ENCODE data around the gene OSGIN1.

The OSGIN1 gene

GRCh38 chr16:83973581-83974385 is 20.7 kb downstream of the OSGIN1 start:
- DNase-seq: no peak

DNA sequence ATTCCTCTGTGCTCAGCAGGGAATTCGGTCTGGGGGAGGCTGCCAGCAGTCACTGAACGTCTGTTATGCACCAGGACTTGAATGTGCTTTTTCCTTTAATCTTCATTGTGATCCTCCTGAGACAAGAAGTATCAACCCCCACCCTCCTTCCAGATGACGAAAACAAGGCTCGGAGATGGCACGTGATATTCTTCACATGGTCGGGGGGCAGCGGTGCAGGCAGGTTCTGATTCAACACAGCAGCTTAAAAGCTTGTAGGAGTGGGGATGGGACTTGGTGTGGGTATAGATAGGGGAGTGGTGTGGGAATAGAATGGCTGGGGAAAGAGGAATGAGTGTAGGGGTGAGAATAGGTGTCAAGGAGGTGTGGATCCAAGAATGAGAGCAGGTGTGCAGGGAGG is 21.4 kb downstream of the OSGIN1 start:
- DNase-seq: no peak

DNA sequence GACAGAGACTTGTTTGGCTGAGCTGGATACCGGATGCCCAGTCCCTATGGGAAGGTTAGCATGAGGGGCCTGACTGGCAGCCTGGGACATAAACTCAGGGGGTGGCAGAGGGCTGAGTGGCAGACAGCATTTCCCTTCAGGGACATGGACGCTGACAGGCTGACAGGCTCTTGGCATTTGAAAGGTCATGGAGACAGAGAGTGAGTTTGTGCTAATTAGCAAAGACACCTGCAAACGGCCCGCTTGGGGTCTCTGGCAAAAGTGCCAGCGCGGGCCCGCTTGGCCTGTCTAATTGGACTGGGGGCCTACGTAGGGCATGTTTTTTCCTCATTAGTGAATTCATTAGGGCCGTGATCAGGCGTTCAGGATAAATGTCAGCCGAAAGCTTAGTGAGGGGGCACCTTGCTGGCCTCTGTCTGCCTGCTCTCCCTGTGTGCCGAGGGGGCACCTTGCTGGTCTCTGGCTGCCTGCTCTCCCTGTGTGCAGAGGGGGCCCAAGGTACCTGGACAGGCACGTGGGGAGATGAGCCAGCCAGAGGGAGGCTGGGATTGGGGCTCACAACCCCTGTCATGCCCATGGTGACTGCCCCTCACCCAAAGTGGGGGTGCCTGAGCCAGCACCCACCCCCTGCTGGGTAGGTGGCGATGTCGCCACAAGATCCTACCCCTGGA is 22.7 kb downstream of the OSGIN1 start:
- no peak for DNase-seq

DNA sequence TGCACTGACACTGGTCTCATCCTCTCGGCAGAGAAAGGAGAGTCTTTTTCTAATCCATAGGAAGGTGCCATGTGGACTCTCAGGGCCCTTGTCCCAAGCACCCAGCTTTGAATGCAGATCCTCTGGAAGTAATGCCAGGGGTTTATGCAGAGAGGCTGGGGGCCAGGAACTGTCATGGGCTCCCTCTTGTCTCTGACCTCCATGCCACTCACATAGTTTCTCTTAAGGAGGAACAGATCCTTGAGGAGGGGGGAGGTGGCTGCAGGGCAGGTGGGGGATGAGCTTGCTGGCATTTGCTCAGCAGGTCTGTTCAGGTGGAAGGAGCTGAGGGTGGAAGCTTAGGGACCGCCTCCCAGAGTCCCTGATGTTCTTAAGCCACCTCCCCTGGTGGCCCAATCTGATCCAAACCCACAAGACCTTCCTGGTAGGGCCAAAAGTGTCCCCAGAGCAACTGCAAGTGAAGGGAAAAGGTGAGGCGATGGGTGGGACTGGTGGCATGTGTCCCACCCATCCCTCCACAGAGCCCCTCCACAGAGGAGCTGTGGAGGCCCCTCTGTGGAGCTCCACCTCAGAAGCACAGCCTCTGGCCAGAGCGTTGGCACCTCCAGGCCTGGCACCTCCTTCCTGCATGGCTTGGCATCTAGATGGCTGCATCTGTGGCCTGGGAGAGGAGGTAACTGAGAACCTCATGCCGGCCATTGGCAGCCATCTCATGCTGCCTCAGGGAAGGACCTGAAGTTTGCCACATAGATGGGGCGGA is 24.2 kb downstream of the OSGIN1 start:
- DNase-seq: no peak

GRCh38 chr16:83978401-83978904 is 25.4 kb downstream of the OSGIN1 start:
- no peak for DNase-seq

- DNase-seq: no peak
Observed at GRCh38 chr16:83979441-83979840, 26.4 kb downstream of the OSGIN1 start.

DNA sequence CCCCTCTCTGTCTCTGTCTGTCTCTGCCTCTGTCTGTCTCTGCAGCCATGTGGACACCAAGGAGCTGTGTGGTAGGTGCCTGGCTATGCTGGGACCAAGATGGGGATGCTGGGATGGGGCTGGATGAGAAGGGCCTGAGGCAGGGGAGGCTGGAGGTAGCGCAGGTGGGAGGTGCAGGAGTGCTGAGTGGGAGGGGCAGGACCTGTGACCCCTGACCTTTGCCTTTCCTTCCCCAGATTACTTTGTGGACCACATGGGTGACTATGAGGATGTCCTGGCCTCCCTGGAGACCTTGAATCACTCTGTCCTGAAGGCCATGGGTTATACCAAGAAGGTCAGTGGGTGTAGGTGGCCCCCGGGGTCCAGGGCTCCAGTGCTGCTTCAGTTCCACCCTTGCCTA is 27.8 kb downstream of the OSGIN1 start:
- DNase-seq: no peak

DNA sequence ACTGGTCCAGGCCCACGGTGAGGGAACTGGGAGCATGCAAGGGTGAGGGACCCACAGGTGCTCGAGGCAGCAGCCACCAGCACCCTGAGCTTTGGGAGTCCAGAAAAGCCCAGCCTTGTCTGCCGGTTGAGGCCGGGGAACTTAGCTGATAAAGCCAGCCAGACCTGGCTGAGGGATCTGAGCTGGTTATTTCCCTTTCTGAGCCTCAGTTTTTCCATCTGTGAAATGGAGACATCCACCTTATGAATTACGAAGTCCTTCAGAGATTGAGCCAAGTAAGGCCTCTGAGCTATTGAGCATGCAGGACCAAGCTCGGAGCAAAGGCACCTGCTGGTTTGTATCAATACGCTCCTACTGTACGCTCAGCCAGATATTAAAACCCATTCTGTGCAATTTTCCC is 28.8 kb downstream of the OSGIN1 start:
- no peak for DNase-seq

DNA sequence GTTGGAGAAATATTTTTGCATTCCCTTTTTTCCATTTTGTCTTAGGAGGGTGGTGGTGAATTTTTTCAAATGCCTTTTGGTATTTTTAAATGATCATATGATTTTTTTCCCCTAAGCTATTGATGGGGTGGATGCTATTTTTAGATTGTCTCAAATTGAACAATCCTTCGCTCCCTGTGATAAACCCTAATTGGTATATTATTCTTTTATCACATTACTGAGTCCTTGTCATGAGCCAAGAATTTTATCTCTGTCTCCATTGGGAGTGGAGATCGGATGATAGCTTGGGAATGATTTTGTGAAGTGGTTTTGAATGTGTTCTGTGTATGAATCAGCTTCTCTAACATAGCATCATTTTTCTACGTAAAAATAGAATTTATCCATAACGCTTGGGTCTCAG is 30.5 kb downstream of the OSGIN1 start:
- DNase-seq: no peak

DNA sequence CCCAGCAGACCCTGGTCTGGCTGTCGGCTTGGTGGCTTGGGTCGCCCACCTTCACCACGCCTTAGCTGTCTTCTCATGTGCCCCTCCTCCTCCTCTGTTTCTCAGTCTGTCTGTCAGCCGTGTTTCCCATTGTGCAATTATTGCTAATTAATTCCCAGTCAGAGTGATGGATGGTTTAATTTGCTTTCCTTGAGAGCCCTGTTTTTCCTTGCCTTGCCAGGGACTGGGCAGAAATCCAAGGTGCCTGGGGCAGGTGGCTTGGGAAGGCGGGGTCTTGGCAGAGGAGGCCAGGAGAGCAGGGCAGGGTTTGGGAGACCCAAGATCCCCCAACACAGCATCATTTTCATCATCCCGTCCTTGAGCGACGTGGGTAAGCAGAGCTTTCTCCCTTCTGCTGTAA is 36.3 kb downstream of the OSGIN1 start:
- peak; percentile 12 for DNase-seq

DNA sequence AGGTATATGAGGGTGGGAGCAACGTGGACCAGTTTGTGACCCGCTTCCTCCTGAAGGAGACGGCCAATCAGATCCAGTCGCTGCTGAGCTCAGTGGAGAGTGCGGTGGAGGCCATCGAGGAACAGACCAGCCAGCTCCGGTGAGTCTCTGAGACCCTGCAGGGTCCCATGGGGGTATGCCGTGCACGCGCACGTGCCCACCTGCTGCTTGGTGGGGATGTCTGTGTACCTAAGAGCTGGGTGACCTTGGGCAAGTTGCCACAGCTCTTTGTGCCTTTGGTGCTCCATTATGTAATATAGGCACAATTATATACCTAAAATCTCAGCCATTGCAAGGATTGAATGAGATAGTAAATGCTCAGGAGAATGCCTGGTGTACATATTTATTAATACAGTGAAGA is 37.5 kb downstream of the OSGIN1 start:
- DNase-seq: no peak

DNA sequence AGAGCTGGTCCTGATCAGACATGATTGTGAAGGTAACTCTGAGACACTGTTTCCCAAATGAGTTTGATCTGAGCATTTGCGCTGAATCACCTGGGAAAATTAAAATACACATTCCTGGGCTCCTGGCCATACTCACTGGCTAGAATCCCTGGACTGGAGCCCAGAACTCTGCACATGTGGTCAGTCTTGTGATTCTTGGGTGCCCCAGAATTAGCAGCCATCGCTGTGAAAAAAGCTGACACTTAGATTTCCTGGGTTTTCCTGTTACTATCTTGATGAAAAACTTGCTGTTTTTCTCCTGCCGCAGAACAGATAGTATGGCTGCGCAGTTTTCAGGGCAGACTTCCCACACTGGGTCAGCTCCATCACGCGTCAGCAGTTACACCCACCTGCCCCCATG is 39.6 kb downstream of the OSGIN1 start:
- no peak for DNase-seq

DNA sequence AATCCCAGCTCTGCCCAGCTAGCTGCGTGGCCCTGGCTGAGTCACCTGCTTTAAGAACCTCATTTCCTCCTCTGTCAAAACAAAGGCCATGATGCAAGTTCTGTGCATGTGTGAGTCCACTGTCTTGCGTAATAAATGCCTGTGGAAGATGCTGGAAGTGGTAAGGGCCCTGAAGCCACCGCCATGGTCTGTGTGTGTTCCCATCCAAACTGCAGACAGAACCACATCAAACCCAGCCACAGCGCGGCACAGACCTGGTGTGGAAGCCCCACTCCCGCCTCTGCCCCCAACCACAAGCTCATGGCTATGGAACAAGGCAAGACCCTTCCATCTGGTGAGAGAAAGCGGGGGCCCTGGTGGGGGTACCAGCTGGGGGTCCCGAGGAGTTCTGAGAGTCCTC is 41.0 kb downstream of the OSGIN1 start:
- no peak for DNase-seq

DNA sequence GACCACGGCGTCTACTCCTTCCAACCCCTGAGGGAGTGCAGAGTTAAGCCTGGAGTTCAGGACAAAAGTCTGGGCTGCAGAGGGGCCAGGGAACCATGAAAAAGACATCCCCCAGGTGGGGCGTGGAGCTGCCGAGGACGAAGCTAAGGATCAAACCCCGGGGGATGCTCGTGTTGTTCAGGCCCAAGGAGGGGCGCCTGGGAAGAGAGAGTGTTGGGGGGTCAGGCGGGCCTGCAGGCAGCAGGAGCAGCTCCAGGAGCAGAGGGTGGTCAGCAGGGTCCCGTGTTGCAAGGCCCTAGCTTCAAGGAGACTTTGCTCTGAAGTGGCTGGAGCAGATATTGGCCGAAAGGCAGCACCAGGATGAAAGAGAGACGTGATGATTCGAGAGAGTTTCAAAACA is 41.7 kb downstream of the OSGIN1 start:
- DNase-seq: no peak

DNA sequence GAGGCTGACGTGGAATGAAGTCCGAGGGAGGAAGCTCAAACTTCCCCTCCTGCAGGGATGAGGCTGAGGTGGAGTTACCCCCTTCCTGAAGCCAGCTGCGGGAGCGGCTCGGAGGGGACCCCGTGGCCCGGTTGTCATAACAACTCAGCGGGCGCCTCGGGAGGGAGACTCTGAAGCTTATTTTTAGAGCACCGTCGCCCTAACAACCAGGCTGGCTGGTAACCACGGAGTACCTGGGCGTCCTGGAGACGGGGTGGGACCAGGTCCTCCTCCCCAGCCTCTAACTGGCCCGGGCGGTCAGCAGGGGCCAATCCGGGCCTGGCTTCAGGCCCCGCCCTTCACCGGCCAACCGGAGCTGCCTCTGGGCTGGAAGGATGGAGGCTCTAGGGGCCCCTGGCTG is 42.7 kb downstream of the OSGIN1 start:
- peak; percentile 96 for DNase-seq

DNA sequence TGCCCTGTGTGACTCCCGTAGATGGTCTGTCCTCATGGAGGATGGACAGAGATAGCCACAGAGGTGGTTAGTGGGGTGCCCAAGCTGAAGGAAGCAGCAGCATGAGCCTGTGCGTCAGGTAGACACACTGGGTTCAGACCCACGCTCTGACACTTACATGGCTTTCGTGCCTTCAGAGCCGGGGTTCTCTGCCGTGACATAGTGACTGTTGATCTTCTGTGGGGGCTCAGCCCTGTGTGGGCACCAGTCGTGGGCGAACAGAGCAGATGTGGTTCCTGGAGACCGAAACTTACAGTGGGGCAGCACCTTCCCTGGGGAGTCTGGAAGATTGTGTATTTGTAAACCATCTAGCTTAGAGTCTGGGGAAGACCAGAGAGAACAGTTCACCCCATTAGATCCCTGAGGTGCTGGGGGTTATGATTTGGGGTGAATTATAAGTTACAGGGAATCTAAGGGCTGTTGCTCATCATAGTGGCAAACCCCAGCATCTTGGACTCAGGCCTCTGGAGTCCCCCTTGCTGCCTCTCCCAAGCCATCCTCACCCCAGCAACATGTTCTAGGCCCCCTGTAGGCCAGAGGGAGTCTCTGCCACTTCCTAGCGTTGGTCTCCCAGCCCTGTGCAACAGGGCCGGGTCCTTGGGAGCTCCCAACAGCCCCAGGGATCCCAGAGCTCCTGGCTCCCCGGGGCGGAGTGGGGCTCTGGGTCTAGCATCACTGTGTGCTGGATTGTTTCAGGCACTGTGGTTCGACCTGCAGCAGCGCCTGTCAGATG is 43.6 kb downstream of the OSGIN1 start:
- no peak for DNase-seq

DNA sequence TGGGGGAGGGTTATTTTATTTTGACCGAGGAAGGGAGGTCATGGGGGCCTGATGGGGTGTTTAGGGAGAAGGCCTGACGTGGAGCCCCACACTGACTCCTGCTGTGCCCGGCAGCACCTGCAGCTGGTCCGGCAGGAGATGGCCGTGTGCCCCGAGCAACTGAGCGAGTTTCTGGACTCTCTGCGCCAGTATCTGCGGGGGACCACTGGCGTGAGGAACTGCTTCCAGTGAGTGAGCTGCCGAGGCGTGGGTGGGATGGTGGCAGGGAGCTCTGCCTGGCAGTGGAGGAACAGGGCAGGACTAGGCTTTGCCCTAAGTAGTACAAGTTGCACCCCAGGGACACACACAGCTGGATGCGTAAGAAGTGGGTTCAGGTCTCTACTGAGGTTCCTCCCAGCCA is 45.1 kb downstream of the OSGIN1 start:
- no peak for DNase-seq

DNA sequence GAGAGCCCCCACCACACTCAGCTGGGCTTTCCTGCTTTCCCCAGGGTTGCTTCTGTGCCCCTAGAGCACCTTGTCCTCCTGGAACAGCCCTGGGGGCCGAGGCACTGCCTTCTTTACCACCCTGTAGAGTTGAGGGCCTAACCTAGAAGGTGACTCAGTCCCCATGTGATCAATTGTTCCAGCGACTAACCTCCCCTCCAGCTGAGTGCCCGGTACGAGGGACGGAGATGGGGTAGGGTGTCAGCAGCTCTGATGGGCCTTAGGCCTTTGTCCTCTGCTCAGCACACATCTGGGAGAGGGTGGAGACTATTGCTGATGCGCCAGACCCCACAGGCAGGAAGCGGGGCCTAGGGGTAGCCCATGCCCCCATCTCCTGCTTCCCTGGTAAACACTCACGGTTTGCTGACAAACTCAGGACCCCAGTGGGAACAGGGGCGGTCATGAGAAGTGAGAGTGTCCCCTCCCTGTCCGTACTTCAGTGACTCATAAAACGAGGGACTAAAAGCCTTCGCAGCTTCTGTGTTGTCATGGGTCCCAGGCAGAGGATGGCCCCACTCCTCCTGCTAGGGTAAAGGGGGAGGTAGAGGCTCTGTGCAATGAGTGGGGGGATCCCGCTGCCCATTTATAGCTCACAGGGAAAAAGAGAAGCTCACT is 48.1 kb downstream of the OSGIN1 start:
- no peak for DNase-seq

DNA sequence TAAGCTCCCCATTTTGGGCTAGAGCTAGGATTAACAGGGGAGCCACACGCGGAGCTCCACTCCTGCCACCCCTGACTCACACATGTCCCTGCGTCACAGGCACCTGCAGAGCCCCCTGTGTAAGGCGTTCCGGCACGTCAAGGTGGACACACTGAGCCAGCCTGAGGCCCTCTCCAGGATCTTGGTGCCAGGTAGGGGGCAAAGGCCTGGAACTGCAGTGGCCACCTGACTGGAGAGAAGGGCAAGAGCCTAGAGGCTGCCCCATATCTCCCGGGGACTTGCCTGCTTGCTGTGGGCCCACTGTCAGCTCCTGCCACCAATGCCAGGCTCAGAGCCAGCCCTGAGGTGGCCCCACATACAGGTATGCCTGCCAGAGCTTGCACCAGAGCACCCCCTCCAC is 48.7 kb downstream of the OSGIN1 start:
- no peak for DNase-seq

DNA sequence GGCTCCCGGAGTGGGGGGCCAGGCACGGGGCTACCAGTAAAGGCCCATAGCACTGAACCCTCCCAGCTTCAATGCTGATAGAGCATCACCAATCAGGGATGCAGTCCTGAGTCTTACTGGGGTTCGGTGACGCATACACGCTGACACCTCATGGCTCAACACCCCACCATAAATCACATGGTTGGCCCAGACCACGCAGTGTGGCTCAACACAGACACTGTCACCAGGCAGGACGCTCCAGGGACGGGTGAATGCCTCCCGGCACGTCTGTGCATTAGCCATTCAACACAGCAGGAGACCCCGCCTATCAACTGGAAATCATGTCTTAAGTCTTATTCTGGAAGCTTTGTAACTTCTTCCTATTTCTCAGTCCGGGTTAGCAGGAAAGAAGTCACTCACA is 50.0 kb downstream of the OSGIN1 start:
- no peak for DNase-seq

DNA sequence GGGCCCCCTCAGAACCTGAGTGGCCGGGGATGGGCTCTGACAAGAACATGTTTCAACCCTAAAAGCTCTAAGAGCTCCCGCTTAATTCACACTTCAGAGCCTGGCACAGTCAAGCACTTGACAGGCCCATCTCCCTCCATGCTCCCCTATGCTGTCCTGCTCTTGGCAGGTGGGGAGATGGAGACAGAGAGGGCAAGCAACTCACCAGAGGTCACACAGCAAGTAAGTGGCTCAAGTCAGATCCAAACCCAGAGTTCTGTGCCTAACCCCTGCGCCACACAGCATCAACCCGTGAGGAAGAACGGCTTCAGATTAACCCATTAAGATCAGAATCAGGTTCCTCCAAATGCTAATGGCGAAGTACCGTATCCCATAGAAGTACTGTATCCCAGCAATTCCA is 51.4 kb downstream of the OSGIN1 start:
- DNase-seq: no peak

GRCh38 chr16:84005391-84005790 is 52.4 kb downstream of the OSGIN1 start:
- DNase-seq: no peak

Data from NCI-H146 (cell line).